CD4-positive, alpha-beta T cell treated with Interleukin-4 for 1 hour (primary cell): ENCODE results near the gene NR4A1.

Experiments
- DNase-seq, 2 donors: peaks; one replicate each; pipeline ENCODE4 v3.0.0-alpha.2; 2020 to 2022

The NR4A1 gene

GRCh38 chr12:52050758-52051541, at the start of gene NR4A1:
Gene NR4A1, plus strand, starts transcription at chr12:52051442. Its CDS starts 2,887 bp downstream, at chr12:52054329.
- DNase-seq, result peak; percentile 98 to 99

DNA sequence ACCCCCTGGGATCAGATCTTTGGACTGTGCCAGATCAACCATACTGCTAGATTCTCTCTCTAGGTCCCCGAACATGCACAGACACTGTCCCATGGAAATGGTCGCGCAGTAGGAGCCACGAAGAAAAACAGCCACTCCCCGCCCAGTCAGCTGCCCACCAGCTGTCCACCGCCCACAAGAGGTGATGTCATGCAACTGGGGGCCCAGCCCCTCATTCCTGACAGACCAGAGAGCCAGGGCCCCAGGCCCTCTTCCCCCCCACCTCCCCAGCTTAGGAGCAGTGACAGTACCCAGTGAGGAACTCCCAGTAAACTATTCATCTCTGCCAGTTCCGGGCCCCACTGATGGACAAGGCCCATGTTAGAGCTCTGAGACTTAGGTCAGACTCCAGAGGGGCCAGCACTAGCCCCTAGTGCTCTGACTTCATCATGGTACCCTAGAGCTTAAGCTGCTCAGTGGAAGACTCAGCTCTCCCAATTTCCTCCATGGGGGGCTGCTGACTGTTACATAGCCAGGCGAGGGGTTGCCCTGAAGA, 48.2 kb upstream of the NR4A1 start:
- no peak for DNase-seq

GRCh38 chr12:52003591-52003990, 47.7 kb upstream of the NR4A1 start:
- DNase-seq, result no peak

- DNase-seq, result no peak
Observed at GRCh38 chr12:52004042-52004648, 47.1 kb upstream of the NR4A1 start.

DNA sequence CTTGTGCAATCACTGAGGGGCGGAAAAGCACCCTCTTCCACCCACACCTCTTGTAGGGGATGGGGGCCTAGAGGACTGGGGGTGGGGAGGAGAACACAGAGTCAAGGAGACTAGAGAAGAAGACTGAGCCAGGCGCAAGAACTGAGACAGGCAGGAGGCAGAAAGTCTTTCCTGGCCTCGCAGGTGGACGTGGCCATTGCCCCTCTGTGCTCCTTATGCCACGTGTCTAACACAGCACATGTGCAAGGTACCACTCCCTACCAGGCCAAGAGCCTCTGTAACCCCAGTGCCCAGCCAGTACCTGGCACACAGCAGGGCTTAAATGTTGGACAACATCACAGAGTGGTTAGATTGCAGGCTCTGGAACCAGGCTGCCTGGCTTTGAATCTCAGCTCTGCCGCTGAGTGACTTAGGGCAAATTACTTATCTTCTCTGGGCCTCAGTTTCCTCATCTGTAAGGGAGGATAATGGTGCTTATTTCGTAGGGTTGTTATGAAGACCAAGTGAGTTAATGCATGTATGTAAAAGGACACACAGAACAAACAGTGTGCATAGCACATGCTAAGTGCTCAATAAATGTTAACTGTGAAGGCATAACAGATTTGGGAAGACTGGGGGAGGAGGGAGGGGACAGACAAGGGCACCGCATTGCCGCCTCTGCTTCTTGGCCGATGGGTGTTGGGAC, 45.9 kb upstream of the NR4A1 start:
- DNase-seq, result no peak

DNA sequence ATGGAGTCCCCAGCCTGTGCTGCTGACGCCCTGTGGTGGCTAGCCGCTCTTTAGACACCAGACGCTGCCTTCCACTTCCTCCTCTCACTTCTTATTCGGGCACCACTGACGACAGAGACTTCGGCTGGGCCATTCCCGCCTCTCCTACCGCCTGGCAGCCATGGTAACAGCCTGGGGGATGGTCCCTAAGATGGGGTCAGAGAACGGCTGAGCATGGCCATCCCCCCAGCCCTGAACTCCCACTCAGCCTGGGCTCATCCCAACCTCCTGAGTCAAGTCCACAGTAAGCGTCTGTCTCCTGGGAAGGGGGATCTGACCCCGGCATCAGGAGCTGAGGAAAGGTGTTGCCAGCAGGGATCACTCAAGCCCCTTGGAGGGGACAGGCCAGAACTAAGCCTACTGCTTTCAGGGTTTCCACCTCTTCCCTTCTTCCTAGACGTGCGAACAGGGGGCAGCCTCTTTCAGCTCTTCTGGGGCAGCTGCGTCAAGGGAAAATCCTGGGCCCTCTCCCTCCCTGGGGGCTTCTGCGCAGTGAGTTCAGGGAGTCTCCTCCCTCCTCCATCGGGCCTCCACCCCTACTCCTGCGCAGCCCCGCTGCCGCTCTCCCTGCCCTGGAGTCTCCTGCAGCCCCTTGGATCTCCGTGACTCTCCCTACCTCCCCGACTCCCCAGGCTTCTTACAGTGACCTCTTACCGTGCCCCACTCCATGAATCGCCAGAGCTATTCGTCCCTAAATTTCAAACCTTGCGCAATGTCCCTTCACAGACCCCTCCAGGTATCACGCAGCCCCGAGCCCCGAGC, 45.1 kb upstream of the NR4A1 start:
- peak; percentile 41 to 88 for DNase-seq

DNA sequence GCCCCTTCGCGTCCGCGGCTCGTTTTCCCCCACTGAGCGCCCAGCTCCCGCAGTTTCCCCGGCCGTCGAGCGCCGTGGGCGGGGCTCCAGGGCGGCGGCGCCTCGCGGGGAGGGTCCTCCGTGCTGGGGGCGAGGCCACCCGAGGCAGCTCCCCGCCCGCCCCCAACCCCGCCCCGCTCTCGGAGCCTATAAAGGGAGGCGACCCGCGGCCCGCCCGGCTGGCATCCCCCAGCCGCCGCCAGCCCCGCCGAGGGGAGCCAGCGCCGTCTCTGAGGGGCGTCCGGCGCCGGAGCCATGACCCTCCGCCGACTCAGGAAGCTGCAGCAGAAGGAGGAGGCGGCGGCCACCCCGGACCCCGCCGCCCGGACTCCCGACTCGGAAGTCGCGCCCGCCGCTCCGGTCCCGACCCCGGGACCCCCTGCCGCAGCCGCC, 44.5 kb upstream of the NR4A1 start, which contains the start of gene TAMALIN:
Gene TAMALIN, plus strand, starts transcription at position 221 of the 432 bp plus-strand sequence. Its CDS starts 74 bp downstream, at position 295.
- DNase-seq, result peak; percentile 86 to 87

GRCh38 chr12:52007158-52007921, 43.9 kb upstream of the NR4A1 start:
- peak; percentile 68 to 82 for DNase-seq

DNA sequence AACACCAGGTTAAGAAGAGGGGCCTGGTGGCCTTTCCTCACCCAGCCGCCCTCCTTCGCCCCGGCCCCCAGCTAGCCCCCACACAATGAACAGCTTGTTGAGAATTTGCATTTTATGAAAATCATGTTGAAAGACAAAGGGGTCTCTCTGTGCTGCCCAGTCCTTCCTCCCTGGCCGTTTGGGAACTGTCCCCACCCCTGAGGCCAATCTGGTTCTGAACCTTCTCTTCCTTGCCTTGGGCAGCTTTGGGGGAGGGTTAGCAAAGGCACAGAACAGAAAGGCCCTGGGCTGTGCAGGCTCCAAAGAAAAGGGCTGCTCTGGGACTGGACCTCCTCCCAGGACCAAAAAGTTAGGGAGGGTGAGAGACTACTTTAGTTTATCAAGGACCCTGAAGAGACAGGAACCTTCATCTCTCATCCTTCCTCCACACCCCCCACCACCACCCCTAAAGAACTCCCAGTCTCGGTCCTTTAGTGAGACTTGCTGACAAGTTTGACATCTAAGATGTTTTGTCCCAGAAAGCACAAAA, 43.2 kb upstream of the NR4A1 start:
- DNase-seq, result no peak

DNA sequence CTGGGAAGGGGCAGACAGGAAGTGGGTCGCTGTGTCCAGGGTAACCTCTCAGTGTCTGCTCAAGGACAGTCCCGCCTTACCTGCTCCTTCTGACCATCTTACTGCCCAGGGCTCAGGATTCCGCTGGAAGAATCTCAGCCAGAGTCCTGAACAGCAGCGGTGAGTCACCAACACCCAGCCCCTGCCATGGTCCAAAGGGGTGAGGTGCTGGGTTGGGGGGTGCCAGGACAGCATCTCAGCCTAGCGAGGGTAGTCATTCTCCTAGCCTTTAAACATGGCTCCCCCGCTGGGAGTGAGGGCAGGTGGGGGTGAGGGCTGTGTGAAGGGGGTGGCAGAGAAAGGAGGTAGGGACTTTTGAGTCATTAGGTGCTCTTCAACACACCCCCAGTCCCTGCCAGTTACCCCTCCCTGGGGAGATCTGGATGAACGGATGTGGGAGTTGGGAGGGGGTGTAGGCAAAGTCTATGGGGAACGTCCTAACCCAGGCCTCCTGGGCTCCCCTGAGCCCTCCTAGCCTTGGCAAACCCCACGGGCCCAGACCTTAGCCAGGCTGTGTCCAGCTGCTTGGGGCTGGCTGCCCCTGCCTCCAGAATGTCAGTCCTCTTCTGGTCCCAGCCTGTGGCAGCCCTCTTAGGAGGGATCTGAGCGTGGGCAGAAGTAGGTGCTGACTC, 42.0 kb upstream of the NR4A1 start:
- DNase-seq, result no peak

DNA sequence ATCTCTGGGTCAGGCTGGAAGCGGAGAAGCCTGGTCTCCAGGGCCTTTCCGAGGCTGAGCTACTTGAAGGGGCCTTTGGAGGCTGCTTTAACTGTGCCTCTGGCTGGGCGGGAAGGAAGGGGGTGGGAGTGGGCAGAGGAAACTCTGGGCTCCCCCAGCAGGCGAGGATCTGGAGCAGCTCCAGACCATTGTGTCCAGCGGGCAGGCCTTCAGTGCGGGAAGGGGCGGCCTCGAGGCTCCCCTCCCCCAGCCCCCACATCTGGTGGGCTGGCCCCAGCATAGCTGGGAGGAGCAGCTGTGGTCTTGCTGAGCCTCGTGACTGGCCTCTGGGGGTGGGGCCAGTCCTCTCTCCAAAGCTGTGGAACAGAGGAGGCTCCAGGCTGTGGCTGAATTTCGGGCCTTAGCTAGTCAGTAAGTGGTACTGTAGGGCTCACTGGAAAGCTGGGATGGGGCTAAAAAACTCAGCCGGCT, 41.1 kb upstream of the NR4A1 start:
- no peak for DNase-seq

DNA sequence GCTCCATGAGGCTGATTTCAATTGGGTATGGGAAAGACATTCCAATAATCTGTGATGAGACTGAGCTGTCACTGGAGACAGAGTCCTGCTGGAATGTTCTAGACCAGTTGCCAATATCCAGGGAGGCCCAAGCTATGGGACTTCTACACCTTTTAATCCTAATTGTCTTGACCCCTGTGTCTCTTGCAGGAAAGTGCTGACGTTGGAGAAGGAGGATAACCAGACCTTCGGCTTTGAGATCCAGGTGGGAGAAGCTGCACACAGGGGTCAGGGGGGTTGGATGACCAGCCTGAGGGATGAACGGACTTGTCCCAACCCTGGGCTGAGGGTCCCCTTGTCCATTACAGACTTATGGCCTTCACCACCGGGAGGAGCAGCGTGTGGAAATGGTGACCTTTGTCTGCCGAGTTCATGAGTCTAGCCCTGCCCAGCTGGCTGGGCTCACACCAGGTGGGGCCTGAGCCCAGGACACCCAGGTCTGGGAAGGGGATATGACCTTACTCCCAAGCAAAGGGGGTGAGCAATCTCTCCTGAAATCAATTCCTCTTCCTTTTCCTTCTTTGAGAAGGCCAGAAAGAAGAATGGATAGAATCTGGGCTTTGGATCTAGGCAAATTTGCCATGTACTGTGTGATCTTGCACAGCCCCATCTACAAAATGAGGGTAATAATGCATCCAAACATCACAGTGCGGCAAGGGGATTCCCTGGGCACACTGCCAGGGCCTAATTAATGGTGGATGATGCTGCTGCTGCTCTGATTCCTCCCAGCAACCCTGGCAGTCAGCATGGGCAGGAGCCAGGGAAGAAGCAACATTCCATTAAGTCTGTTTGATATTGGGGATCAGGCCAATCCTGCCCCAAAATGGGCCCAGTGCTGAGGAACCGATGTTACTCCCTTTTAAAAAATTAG, 40.3 kb upstream of the NR4A1 start:
- DNase-seq, result no peak

GRCh38 chr12:52011602-52012214, 39.5 kb upstream of the NR4A1 start:
- no peak for DNase-seq

DNA sequence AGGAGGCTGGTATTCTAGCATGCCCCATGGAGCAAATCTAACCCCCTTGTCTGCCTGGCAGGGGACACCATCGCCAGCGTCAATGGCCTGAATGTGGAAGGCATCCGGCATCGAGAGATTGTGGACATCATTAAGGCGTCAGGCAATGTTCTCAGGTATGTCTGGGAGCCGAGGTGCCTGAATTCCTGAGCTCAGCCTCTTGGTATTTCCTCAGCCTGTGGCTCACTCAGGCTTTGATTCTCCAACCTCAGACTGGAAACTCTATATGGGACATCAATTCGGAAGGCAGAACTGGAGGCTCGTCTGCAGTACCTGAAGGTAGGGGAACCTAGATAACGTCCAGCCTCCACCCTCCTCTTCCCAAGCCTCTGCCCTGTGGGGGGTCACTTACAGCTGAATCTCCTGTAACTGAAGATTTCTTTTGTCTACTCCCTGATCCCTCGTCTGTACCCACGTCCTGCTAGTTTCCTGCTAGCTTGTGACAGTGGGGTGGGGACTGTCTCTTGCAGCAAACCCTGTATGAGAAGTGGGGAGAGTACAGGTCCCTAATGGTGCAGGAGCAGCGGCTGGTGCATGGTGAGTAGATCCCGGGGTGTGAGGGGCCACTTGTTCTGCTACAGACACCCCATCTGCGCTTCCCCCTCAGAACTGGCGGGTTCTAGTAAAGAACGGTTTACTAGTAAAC, 37.5 kb upstream of the NR4A1 start:
- DNase-seq, result no peak

GRCh38 chr12:52014567-52015530, 36.4 kb upstream of the NR4A1 start:
- DNase-seq, result no peak

- DNase-seq, result no peak
Observed at GRCh38 chr12:52015532-52016041, 35.7 kb upstream of the NR4A1 start.
